ENCODE measurements around the gene MAST1. TPM values are rescaled to one million over a fixed set of nuclear protein-coding genes. Genes with fewer than 3 reads are reported as not detected.

Gene MAST1
- total RNA-seq (under 1 TPM; 0.22 to 0.60 TPM), total RNA-seq (0 to 1.4 (median 0.20) reads per million in 172 experiments)
- 0.11 TPM for polyA plus RNA-seq (2013, experiment 1 of 2)
- 0.08 TPM for polyA plus RNA-seq (2013, experiment 2 of 2)

- H3K4me1 ChIP-seq (ENCODE audit: insufficient read depth, low read length), result peaks cover 45% of the 10 kb centered on the region
- POLR2A ChIA-PET, result no interaction called here
- no peak within 1 kb of the TSS for H3K4me3 ChIP-seq (ENCODE audit: low read length)
- H3K4me3 Mint-ChIP-seq, result peak within 1 kb of the TSS; percentile 47
- no peaks in the 10 kb centered on the region for H3K36me3 ChIP-seq (ENCODE audit: insufficient read depth, low read length)
- H3K9me3 ChIP-seq (ENCODE audit: control insufficient read depth in 1 of 2, insufficient read depth in 1 of 2, low read length in 2 of 2), result peaks cover 0 to 41% of the 10 kb centered on the region in 2 experiments
- TF ChIP-seq CTCF (IDR thresholded peaks at IDR 0.05), result no peak
- H3K9me3 Mint-ChIP-seq, result no peaks in the 10 kb centered on the region
- DNase-seq, result peak in 10 of 14 experiments; percentile 16 to 84 (median 45)
- no peaks in the 10 kb centered on the region for H3K36me3 Mint-ChIP-seq (ENCODE audit: low read depth)
- ATAC-seq (ENCODE audit: poor library complexity), result peak; percentile 63
- peaks cover 42% of the 10 kb centered on the region for H3K4me1 Mint-ChIP-seq (ENCODE audit: low read depth)
- H3K27ac Mint-ChIP-seq, result no peak within 1 kb of the TSS
- intact Hi-C loops (cut with DNase I, micrococcal nuclease), result no loop called here
- no peak within 1 kb of the TSS for H3K27ac ChIP-seq (ENCODE audit: low read depth in 1 of 2, low read length in 2 of 2)
- CTCF ChIA-PET, result interaction anchor here (0.6 kb wide), 1 partner anchor 77 kb away, joined by 3 read pairs; no protein-coding TSS in a partner anchor
- H3K27me3 ChIP-seq (ENCODE audit: control insufficient read depth in 1 of 2, insufficient read depth in 2 of 2, low read length in 2 of 2), result peaks cover 85 to 91% of the 10 kb centered on the region in 2 experiments
- H3K27me3 Mint-ChIP-seq, result peaks cover 84% of the 10 kb centered on the region
Measured at GRCh38 chr19:12838182-12838885, at the start of gene MAST1. Gene MAST1, plus strand, starts transcription at chr19:12838515. Its CDS starts 58 bp downstream, at chr19:12838573.

- Mint-ChIP-seq H3K4me1 (ENCODE audit: low read depth) (peaks cover 30% of the 10 kb centered on the region), H3K27ac (peak overlapping the region; percentile 99), H3K36me3 (ENCODE audit: low read depth) (peaks cover 30% of the 10 kb centered on the region), H3K4me3 (peak overlapping the region; percentile 88), H3K9me3 (no peaks in the 10 kb centered on the region), H3K27me3 (peaks cover 13% of the 10 kb centered on the region)
- POLR2A ChIA-PET, result interaction anchor here (4.0 kb wide), 1 partner anchor 11 kb away, joined by 31 read pairs; no protein-coding TSS in a partner anchor
- no peak for ATAC-seq (ENCODE audit: poor library complexity)
- Histone ChIP-seq H3K9me3 (ENCODE audit: control insufficient read depth in 1 of 2, insufficient read depth in 1 of 2, low read length in 2 of 2) (no peaks in the 10 kb centered on the region), H3K4me3 (ENCODE audit: low read length) (peak overlapping the region; percentile 49), H3K36me3 (ENCODE audit: insufficient read depth, low read length) (peaks cover 5% of the 10 kb centered on the region), H3K27ac (ENCODE audit: low read depth in 1 of 2, low read length in 2 of 2) (peak overlapping the region; percentile 88 to 97), H3K4me1 (ENCODE audit: insufficient read depth, low read length) (peaks cover 68% of the 10 kb centered on the region), H3K27me3 (ENCODE audit: control insufficient read depth in 1 of 2, insufficient read depth in 2 of 2, low read length in 2 of 2) (no peaks in the 10 kb centered on the region)
- CTCF ChIA-PET, result interaction anchor here (2.1 kb wide), 1 partner anchor 11 kb away, joined by 24 read pairs; no protein-coding TSS in a partner anchor
- intact Hi-C loops (cut with DNase I, micrococcal nuclease), result loop anchor here in 1 of 2 experiments (10.0 kb wide), 1 partner anchor 146 kb away; the partner anchor contains the start of genes CALR and FARSA
- no peak for TF ChIP-seq CTCF (IDR thresholded peaks at IDR 0.05)
- peak in 6 of 14 experiments; percentile 25 to 87 (median 44) for DNase-seq
Measured at GRCh38 chr19:12788682-12789097, 49.6 kb upstream of the MAST1 start.

GRCh38 chr19:12789098-12789903 is 49.0 kb upstream of the MAST1 start:
- Histone ChIP-seq H3K9me3 (ENCODE audit: control insufficient read depth in 1 of 2, insufficient read depth in 1 of 2, low read length in 2 of 2) (no peaks in the 10 kb centered on the region), H3K4me3 (ENCODE audit: low read length) (peak overlapping the region; percentile 98), H3K4me1 (ENCODE audit: insufficient read depth, low read length) (peaks cover 66% of the 10 kb centered on the region), H3K27me3 (ENCODE audit: control insufficient read depth in 1 of 2, insufficient read depth in 2 of 2, low read length in 2 of 2) (no peaks in the 10 kb centered on the region), H3K36me3 (ENCODE audit: insufficient read depth, low read length) (peaks cover 5% of the 10 kb centered on the region), H3K27ac (ENCODE audit: low read depth in 1 of 2, low read length in 2 of 2) (peak overlapping the region; percentile 99 to 100)
- Mint-ChIP-seq H3K27me3 (peaks cover 13% of the 10 kb centered on the region), H3K36me3 (ENCODE audit: low read depth) (peaks cover 34% of the 10 kb centered on the region), H3K4me3 (peak overlapping the region; percentile 88), H3K27ac (peak overlapping the region; percentile 99), H3K4me1 (ENCODE audit: low read depth) (peaks cover 34% of the 10 kb centered on the region), H3K9me3 (no peaks in the 10 kb centered on the region)
- ChIA-PET POLR2A (interaction anchor here (4.0 kb wide), 1 partner anchor 12 kb away, joined by 31 read pairs; no protein-coding TSS in a partner anchor), CTCF (interaction anchor here (2.1 kb wide), 1 partner anchor 12 kb away, joined by 24 read pairs; no protein-coding TSS in a partner anchor)
- intact Hi-C loops (cut with DNase I, micrococcal nuclease), result loop anchor here in 1 of 2 experiments (10.0 kb wide), 1 partner anchor 146 kb away; the partner anchor contains the start of genes CALR and FARSA
- no peak for TF ChIP-seq CTCF (IDR thresholded peaks at IDR 0.05)
- no peak for ATAC-seq (ENCODE audit: poor library complexity)
- peak in 2 of 14 experiments; percentile 21 to 42 for DNase-seq
